GM23338 (cell line): ENCODE results near the gene STARD13. TPM values are rescaled to one million over a fixed set of nuclear protein-coding genes. Genes with fewer than 3 reads are reported as not detected.

ENCODE experiments used
- ATAC-seq: fragments of 200-7000 bp; cut with Tn5 transposase; 3 replicates; pipeline ENCODE4 v1.9.1; 2020
- DNase-seq: peaks from one replicate; pipeline ENCODE4 v3.0.0-alpha.2; 2015; ENCODE audit warnings: low spot score
- H2AFZ ChIP-seq: fragments of 200-600 bp; sonication (generic); 2 replicates; pipeline ENCODE4 v1.8.0; 2016; ENCODE audit warnings: antibody characterized with exemption, mild to moderate bottlenecking, moderate library complexity
- H3F3A ChIP-seq: fragments of 200-600 bp; sonication (generic); replicated peaks from 2 replicates; pipeline ENCODE4 v1.8.0; 2017; ENCODE audit warnings: antibody characterized with exemption, mixed run types, low read depth
- H3K27ac ChIP-seq: fragments of 200-600 bp; sonication (generic); 2 replicates; pipeline ENCODE4 v1.6.1; 2016; ENCODE audit warnings: low read depth
- H3K27me3 ChIP-seq: fragments of 200-600 bp; sonication (generic); 2 replicates; pipeline ENCODE4 v1.8.0; 2016; ENCODE audit warnings: mild to moderate bottlenecking, mixed run types, moderate library complexity; ENCODE audit not compliant: insufficient read depth
- H3K36me3 ChIP-seq: fragments of 200-600 bp; sonication (generic); 2 replicates; pipeline ENCODE4 v1.8.0; 2016; ENCODE audit warnings: mild to moderate bottlenecking; ENCODE audit not compliant: insufficient read depth
- H3K4me1 ChIP-seq: fragments of 200-600 bp; sonication (generic); 2 replicates; pipeline ENCODE4 v1.8.0; 2016; ENCODE audit warnings: mild to moderate bottlenecking, moderate library complexity; ENCODE audit not compliant: insufficient read depth
- H3K4me2 ChIP-seq: fragments of 200-600 bp; sonication (generic); 2 replicates; pipeline ENCODE4 v1.7.1; 2017; ENCODE audit warnings: mixed run types
- H3K4me3 ChIP-seq: fragments of 200-600 bp; sonication (generic); 2 replicates; pipeline ENCODE4 v1.6.1; 2016; ENCODE audit warnings: mixed run types
- H3K79me2 ChIP-seq: fragments of 200-600 bp; sonication (generic); replicated peaks from 2 replicates; pipeline ENCODE4 v1.8.0; 2017; ENCODE audit warnings: mild to moderate bottlenecking; ENCODE audit not compliant: insufficient read depth
- H3K9me2 ChIP-seq: fragments of 200-600 bp; sonication (generic); 2 replicates; pipeline ENCODE4 v1.8.0; 2017; ENCODE audit not compliant: insufficient read depth
- H4K20me1 ChIP-seq: fragments of 200-600 bp; sonication (generic); replicated peaks from 2 replicates; pipeline ENCODE4 v1.8.0; 2017; ENCODE audit warnings: mild to moderate bottlenecking; ENCODE audit not compliant: insufficient read depth
- H3K27ac Mint-ChIP-seq: 2 replicates; pipeline ENCODE4 v1.8.0; 2020; ENCODE audit warnings: inconsistent platforms, mild to moderate bottlenecking, moderate library complexity, mixed read lengths
- H3K27me3 Mint-ChIP-seq: 3 replicates; pipeline ENCODE4 v1.8.0; 2022; ENCODE audit warnings: low read depth, mild to moderate bottlenecking, moderate library complexity, mixed read lengths, inconsistent platforms; ENCODE audit not compliant: insufficient read depth, poor library complexity
- H3K36me3 Mint-ChIP-seq: 3 replicates; pipeline ENCODE4 v1.8.0; 2021; ENCODE audit warnings: low read depth, mild to moderate bottlenecking, inconsistent platforms, moderate library complexity, mixed read lengths
- H3K4me1 Mint-ChIP-seq: 3 replicates; pipeline ENCODE4 v1.8.0; 2020; ENCODE audit warnings: mild to moderate bottlenecking, inconsistent platforms, mixed read lengths
- H3K4me3 Mint-ChIP-seq: 3 replicates; pipeline ENCODE4 v1.8.0; 2021; ENCODE audit warnings: moderate library complexity, mild to moderate bottlenecking, inconsistent platforms, mixed read lengths
- H3K9me3 Mint-ChIP-seq: 3 replicates; pipeline ENCODE4 v1.8.0; 2020; ENCODE audit warnings: moderate library complexity, mild to moderate bottlenecking, inconsistent platforms, mixed read lengths
- CREB1 ChIP-seq: fragments of 250-450 bp; sonication (Bioruptor Pico); IDR thresholded peaks from 2 replicates; pipeline ENCODE4 v1.5.0; 2020; ENCODE audit warnings: low read depth, mild to moderate bottlenecking, moderate library complexity
- EZH2phosphoT487 ChIP-seq: fragments of 200-600 bp; sonication (generic); IDR thresholded peaks from one replicate; pipeline ENCODE4 v1.8.1; 2018; ENCODE audit warnings: antibody characterized with exemption; ENCODE audit not compliant: unreplicated experiment
- JUNB ChIP-seq: IDR thresholded peaks from one replicate; pipeline ENCODE4 v1.6.1; 2016; ENCODE audit warnings: antibody characterized with exemption; ENCODE audit not compliant: unreplicated experiment
- NANOG ChIP-seq: IDR thresholded peaks from 2 replicates; pipeline ENCODE4 v1.6.1; 2016; ENCODE audit warnings: antibody characterized with exemption, borderline replicate concordance
- POLR2AphosphoS5 ChIP-seq: IDR thresholded peaks from 2 replicates; pipeline ENCODE4 v1.6.1; 2016; ENCODE audit warnings: antibody characterized with exemption, low read depth
- STAT1 ChIP-seq: IDR thresholded peaks from one replicate; pipeline ENCODE4 v1.6.1; 2016; ENCODE audit warnings: antibody characterized with exemption; ENCODE audit not compliant: unreplicated experiment
- ZNF114 ChIP-seq: fragments of 250-450 bp; sonication (Bioruptor Pico); IDR thresholded peaks from 2 replicates; pipeline ENCODE4 v1.5.0; 2020; ENCODE audit warnings: mild to moderate bottlenecking, moderate library complexity
- polyA plus RNA-seq: library from polyadenylated mRNA; unstranded; fragments of >200 nt; fragmentation: Nextera tagmentation; extraction: Ambion mirVana; gene quantifications from 2 replicates; pipeline ENCODE4 v1.2.1, GENCODE V29; 2016
- total RNA-seq: library from RNA; depleted of rRNA; stranded (reverse); fragments of >200 nt; shearing (Covaris generic); gene quantifications from 2 replicates; pipeline ENCODE4 v1.2.3, GENCODE V29; 2014
- TF ChIP-seq, protein P1 (sequence below): fragments of 250-450 bp; sonication (Bioruptor Pico); IDR thresholded peaks from 2 replicates; pipeline ENCODE4 v1.5.0; 2020; ENCODE audit warnings: mild to moderate bottlenecking, moderate library complexity
- TF ChIP-seq, protein P2 (sequence below), 2 experiments: fragments of 200-600 bp in 1 of 2; sonication (generic) in 1 of 2; conservative IDR thresholded peaks; 2 replicates each; pipeline versions ENCODE4 v1.5.1 to v1.6.1; 2016 to 2017; ENCODE audit warnings: antibody characterized with exemption in 2 of 2, low read depth in 2 of 2, mild to moderate bottlenecking in 2 of 2, moderate library complexity in 1 of 2

The STARD13 gene
- total and polyA plus RNA-seq, 2 experiments from 2014 or later = 3.2 to 5.2 TPM

DNA sequence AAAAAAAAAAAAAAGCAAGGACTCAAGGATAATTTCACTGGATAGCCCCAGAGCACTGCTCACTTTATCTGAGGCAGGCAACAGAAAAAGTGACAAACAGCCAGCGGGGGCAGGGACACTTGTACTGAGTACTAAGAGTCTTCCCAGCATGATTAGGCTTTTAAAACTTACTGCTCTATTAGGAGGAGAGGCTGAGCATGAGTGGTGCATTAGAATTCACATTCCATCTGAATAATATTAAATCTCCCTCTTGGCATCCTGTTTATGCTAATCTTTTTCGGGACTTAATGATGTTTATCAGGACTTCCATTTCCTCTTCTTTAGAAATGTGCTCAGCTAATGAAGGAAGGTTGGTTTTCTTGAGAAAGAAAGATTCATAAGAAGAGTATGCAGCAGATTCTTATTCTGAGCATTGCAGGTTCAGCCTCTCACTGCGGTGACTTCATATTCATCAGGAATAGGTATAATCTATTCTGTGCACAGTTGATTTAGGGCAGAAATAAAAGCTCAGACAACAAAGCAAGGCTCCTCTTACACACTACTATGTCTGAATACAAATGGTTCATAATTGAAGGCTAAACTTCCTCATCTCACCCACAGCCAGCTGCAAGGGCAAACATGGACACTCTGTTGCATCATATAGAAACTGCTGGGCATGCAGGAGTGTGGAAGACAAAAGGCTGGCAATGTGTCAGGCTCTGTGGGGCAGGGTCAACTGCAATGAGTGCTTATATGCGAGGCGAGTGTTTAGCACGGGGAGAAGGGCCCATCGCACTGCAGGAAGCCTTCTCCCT, 162.3 kb downstream of the STARD13 start:
- peak overlapping the region; percentile 14; the same call in 1 of the 2 replicates for H3K27ac ChIP-seq
- Mint-ChIP-seq H3K4me3 (no peak overlapping the region), H3K4me1 (peaks cover 40% of the 10 kb centered on the region), H3K9me3 (no peaks in the 10 kb centered on the region), H3K36me3 (peaks cover 4% of the 10 kb centered on the region; the same call in 2 of the 3 replicates), H3K27ac (peak overlapping the region; percentile 90), H3K27me3 (peaks cover 7% of the 10 kb centered on the region)
- H4K20me1 ChIP-seq = no peaks in the 10 kb centered on the region
- peaks cover 24% of the 10 kb centered on the region for H3K4me1 ChIP-seq
- no peaks in the 10 kb centered on the region for H3F3A ChIP-seq
- peak; percentile 59 for ATAC-seq
- DNase-seq = peak; percentile 39
- H3K27me3 ChIP-seq = no peaks in the 10 kb centered on the region
- H3K4me2 ChIP-seq = peak overlapping the region; percentile 25; the same call in 1 of the 2 replicates
- no peak overlapping the region for H3K4me3 ChIP-seq
- peak overlapping the region; percentile 48 for H2AFZ ChIP-seq
- no peaks in the 10 kb centered on the region for H3K36me3 ChIP-seq
- no peaks in the 10 kb centered on the region for H3K9me2 ChIP-seq
- TF ChIP-seq STAT1 = no peak
- no peaks in the 10 kb centered on the region for H3K79me2 ChIP-seq

DNA sequence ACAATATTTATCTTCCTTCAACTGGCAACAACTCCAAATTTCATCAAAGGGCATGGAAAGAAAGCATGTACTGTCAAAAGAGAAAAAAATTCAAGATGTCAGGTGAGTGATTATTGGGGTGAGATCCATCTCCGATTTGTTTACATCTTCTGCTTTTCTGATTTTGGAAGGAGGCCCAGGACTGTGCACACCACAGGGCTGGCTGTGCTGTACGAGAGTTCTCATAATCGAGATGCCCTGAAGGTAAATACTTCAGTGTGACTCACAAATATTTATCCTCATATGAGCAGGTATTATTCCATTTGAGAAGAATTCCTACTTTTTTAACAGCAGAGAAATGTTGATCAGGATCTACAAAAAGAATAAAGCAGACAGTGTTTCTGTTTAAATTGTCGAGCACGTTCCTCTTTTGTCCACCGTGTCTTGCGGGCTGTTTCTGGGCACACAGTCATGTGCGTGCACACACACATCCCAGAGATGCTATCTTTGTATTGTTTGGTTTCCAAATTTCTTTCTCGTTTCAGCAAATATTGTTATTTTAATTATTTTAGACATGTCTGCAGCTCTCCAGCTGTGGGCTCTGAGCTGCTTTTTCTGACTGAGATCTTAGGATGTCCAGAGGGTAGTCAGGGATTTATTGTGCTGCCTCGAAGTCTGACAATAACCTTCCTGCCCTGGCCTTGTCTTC, 165.6 kb downstream of the STARD13 start:
- Mint-ChIP-seq H3K27ac (no peak overlapping the region), H3K36me3 (peaks cover 4% of the 10 kb centered on the region; the same call in 2 of the 3 replicates), H3K4me3 (no peak overlapping the region), H3K4me1 (peaks cover 25% of the 10 kb centered on the region), H3K27me3 (peaks cover 7% of the 10 kb centered on the region), H3K9me3 (no peaks in the 10 kb centered on the region)
- Histone ChIP-seq H3K27me3 (no peaks in the 10 kb centered on the region), H3K4me2 (no peak overlapping the region), H3K27ac (no peak overlapping the region), H3K4me1 (peaks cover 19% of the 10 kb centered on the region), H3F3A (no peaks in the 10 kb centered on the region), H4K20me1 (no peaks in the 10 kb centered on the region), H3K4me3 (no peak overlapping the region), H3K9me2 (0 out of 2 replicates have a peak, but pooled peaks cover 2% of the 10 kb centered on the region), H2AFZ (no peak overlapping the region), H3K36me3 (no peaks in the 10 kb centered on the region), H3K79me2 (no peaks in the 10 kb centered on the region)
- ATAC-seq (no peak), DNase-seq (no peak)
- TF ChIP-seq CREB1 (CRISPR knock-in tag) (no peak), ZNF114 (CRISPR knock-in tag) (no peak), POLR2AphosphoS5 (no peak), EZH2phosphoT487 (no peak), NANOG (no peak), JUNB (no peak)
- TF ChIP-seq, protein P1, sequence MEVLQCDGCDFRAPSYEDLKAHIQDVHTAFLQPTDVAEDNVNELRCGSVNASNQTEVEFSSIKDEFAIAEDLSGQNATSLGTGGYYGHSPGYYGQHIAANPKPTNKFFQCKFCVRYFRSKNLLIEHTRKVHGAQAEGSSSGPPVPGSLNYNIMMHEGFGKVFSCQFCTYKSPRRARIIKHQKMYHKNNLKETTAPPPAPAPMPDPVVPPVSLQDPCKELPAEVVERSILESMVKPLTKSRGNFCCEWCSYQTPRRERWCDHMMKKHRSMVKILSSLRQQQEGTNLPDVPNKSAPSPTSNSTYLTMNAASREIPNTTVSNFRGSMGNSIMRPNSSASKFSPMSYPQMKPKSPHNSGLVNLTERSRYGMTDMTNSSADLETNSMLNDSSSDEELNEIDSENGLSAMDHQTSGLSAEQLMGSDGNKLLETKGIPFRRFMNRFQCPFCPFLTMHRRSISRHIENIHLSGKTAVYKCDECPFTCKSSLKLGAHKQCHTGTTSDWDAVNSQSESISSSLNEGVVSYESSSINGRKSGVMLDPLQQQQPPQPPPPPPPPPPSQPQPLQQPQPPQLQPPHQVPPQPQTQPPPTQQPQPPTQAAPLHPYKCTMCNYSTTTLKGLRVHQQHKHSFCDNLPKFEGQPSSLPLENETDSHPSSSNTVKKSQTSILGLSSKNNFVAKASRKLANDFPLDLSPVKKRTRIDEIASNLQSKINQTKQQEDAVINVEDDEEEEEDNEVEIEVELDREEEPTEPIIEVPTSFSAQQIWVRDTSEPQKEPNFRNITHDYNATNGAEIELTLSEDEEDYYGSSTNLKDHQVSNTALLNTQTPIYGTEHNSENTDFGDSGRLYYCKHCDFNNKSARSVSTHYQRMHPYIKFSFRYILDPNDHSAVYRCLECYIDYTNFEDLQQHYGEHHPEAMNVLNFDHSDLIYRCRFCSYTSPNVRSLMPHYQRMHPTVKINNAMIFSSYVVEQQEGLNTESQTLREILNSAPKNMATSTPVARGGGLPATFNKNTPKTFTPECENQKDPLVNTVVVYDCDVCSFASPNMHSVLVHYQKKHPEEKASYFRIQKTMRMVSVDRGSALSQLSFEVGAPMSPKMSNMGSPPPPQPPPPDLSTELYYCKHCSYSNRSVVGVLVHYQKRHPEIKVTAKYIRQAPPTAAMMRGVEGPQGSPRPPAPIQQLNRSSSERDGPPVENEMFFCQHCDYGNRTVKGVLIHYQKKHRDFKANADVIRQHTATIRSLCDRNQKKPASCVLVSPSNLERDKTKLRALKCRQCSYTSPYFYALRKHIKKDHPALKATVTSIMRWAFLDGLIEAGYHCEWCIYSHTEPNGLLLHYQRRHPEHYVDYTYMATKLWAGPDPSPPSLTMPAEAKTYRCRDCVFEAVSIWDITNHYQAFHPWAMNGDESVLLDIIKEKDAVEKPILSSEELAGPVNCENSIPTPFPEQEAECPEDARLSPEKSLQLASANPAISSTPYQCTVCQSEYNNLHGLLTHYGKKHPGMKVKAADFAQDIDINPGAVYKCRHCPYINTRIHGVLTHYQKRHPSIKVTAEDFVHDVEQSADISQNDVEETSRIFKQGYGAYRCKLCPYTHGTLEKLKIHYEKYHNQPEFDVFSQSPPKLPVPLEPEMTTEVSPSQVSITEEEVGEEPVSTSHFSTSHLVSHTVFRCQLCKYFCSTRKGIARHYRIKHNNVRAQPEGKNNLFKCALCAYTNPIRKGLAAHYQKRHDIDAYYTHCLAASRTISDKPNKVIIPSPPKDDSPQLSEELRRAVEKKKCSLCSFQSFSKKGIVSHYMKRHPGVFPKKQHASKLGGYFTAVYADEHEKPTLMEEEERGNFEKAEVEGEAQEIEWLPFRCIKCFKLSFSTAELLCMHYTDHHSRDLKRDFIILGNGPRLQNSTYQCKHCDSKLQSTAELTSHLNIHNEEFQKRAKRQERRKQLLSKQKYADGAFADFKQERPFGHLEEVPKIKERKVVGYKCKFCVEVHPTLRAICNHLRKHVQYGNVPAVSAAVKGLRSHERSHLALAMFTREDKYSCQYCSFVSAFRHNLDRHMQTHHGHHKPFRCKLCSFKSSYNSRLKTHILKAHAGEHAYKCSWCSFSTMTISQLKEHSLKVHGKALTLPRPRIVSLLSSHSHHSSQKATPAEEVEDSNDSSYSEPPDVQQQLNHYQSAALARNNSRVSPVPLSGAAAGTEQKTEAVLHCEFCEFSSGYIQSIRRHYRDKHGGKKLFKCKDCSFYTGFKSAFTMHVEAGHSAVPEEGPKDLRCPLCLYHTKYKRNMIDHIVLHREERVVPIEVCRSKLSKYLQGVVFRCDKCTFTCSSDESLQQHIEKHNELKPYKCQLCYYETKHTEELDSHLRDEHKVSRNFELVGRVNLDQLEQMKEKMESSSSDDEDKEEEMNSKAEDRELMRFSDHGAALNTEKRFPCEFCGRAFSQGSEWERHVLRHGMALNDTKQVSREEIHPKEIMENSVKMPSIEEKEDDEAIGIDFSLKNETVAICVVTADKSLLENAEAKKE = no peak
- TF ChIP-seq, protein P2, sequence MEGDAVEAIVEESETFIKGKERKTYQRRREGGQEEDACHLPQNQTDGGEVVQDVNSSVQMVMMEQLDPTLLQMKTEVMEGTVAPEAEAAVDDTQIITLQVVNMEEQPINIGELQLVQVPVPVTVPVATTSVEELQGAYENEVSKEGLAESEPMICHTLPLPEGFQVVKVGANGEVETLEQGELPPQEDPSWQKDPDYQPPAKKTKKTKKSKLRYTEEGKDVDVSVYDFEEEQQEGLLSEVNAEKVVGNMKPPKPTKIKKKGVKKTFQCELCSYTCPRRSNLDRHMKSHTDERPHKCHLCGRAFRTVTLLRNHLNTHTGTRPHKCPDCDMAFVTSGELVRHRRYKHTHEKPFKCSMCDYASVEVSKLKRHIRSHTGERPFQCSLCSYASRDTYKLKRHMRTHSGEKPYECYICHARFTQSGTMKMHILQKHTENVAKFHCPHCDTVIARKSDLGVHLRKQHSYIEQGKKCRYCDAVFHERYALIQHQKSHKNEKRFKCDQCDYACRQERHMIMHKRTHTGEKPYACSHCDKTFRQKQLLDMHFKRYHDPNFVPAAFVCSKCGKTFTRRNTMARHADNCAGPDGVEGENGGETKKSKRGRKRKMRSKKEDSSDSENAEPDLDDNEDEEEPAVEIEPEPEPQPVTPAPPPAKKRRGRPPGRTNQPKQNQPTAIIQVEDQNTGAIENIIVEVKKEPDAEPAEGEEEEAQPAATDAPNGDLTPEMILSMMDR (conservative IDR thresholded peaks at IDR 0.05; ENCODE audit: low read depth in 2 of 2) = no peak
